GM18517 (cell line): Measurements from ENCODE around the gene SCN4B.

ENCODE experiments used
- ATAC-seq: cut with Tn5 transposase; IDR thresholded peaks from one replicate; pipeline ENCODE4 v1.9.1; 2021; ENCODE audit warnings: mild to moderate bottlenecking, moderate library complexity; ENCODE audit not compliant: unreplicated experiment

SCN4B gene

GRCh38 chr11:118175031-118175992 is 22.7 kb upstream of the SCN4B start:
- ATAC-seq = no peak

GRCh38 chr11:118174006-118174567 is 21.5 kb upstream of the SCN4B start:
- no peak for ATAC-seq

- ATAC-seq = no peak
These were observed 19.7 kb upstream of the SCN4B start for GRCh38 chr11:118172356-118172755.

- no peak for ATAC-seq
These were observed 18.8 kb upstream of the SCN4B start for GRCh38 chr11:118171269-118172062.

- no peak for ATAC-seq
These were observed 18.3 kb upstream of the SCN4B start for GRCh38 chr11:118170882-118171268.

GRCh38 chr11:118170231-118170630 is 17.6 kb upstream of the SCN4B start:
- no peak for ATAC-seq

GRCh38 chr11:118169300-118170140 is 16.9 kb upstream of the SCN4B start:
- ATAC-seq = no peak

GRCh38 chr11:118168751-118169150 is 16.1 kb upstream of the SCN4B start:
- ATAC-seq = no peak

GRCh38 chr11:118168316-118168715 is 15.7 kb upstream of the SCN4B start:
- ATAC-seq = no peak

GRCh38 chr11:118167906-118168305 is 15.3 kb upstream of the SCN4B start:
- ATAC-seq = no peak

GRCh38 chr11:118167253-118167652 is 14.6 kb upstream of the SCN4B start:
- ATAC-seq = no peak

GRCh38 chr11:118166641-118167040 is 14.0 kb upstream of the SCN4B start:
- ATAC-seq = no peak

- no peak for ATAC-seq
These were observed 12.3 kb upstream of the SCN4B start for GRCh38 chr11:118164885-118165284.

GRCh38 chr11:118163494-118163893 is 10.9 kb upstream of the SCN4B start:
- ATAC-seq = no peak

- ATAC-seq = no peak
These were observed 10.2 kb upstream of the SCN4B start for GRCh38 chr11:118162846-118163245.

GRCh38 chr11:118161786-118162185 is 9.2 kb upstream of the SCN4B start:
- no peak for ATAC-seq

- ATAC-seq = no peak
These were observed 4.7 kb upstream of the SCN4B start for GRCh38 chr11:118157186-118157895.

GRCh38 chr11:118156531-118157185 is 4.0 kb upstream of the SCN4B start:
- no peak for ATAC-seq

- ATAC-seq = no peak
These were observed 3.3 kb upstream of the SCN4B start for GRCh38 chr11:118155776-118156530.
